DOHH2 (cell line): ENCODE measurements around the gene SLC44A5.

Experiments used
- EZH2phosphoT487 ChIP-seq: fragments of 200-600 bp; sonication (generic); IDR thresholded peaks from 2 replicates; pipeline ENCODE4 v1.6.1; 2017; ENCODE audit warnings: borderline replicate concordance, mild to moderate bottlenecking, antibody characterized with exemption, low read length, moderate library complexity, mixed read lengths
- TF ChIP-seq, protein P1 (sequence below): fragments of 200-600 bp; sonication (generic); IDR thresholded peaks from one replicate; pipeline ENCODE4 v1.5.1; 2014; ENCODE audit warnings: antibody characterized with exemption, mild to moderate bottlenecking, low read depth, low read length; ENCODE audit not compliant: poor library complexity, severe bottlenecking

DNA sequence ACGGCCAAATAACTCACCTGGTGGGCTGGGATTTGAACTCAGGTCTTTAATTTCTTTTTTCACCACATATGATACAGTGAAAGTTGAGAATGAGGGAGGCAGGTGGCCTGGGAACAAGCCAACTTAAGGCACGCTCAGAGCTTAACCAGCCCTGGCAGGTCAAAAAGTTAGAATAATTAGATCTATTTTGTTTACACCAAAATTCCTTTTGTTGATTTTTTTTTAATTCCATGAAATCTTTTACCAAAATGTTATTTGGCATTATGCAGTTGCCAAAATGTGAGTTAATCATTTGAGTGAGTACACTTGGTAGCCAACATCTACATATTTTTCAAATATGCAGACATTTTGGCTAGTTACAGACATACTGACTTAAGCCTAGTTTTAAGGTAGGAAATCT lies 439.9 kb downstream of the SLC44A5 start:
- TF ChIP-seq, protein P1, sequence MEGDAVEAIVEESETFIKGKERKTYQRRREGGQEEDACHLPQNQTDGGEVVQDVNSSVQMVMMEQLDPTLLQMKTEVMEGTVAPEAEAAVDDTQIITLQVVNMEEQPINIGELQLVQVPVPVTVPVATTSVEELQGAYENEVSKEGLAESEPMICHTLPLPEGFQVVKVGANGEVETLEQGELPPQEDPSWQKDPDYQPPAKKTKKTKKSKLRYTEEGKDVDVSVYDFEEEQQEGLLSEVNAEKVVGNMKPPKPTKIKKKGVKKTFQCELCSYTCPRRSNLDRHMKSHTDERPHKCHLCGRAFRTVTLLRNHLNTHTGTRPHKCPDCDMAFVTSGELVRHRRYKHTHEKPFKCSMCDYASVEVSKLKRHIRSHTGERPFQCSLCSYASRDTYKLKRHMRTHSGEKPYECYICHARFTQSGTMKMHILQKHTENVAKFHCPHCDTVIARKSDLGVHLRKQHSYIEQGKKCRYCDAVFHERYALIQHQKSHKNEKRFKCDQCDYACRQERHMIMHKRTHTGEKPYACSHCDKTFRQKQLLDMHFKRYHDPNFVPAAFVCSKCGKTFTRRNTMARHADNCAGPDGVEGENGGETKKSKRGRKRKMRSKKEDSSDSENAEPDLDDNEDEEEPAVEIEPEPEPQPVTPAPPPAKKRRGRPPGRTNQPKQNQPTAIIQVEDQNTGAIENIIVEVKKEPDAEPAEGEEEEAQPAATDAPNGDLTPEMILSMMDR, result no peak
- TF ChIP-seq EZH2phosphoT487, result no peak
